ENCODE results near the gene CARMIL1. TPM values are rescaled to one million over a fixed set of nuclear protein-coding genes. Genes with fewer than 3 reads are reported as not detected.
A peak's percentile ranks its signal among the peaks of the same experiment; 100 is the strongest.

The CARMIL1 gene
- total RNA-seq, 2 donors from 2014 or later: 3.8 to 7.6 TPM

DNA sequence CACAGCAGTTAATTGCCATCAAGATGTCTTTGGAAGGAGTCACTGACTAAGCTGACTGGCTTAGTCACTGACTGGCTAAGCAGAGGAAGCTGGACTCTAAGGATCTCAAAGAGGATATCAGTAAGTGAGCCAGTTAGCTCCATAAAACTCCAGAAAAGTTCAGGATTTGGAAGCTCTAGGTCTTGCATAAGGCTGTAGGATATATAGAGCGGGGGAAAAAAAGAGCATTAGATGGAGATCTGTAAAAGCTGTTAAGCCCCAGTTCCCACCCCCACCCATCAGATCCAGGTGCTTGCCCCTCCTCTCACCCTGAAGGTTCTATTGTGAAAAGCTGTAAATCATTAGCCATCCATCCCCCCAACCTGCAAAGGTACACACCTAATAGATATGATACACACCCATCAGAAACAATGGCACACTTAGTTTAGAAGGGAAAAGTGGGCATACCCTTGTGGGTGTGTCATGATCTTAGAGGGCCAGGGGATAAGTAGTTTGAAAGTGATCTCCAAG, 32.2 kb downstream of the CARMIL1 start:
- Mint-ChIP-seq H3K36me3 (ENCODE audit: low read depth) (no peaks in the 10 kb centered on the region), H3K27me3 (no peaks in the 10 kb centered on the region), H3K9me3 (no peaks in the 10 kb centered on the region), H3K27ac (no peak overlapping the region), H3K4me3 (no peak overlapping the region), H3K4me1 (no peaks in the 10 kb centered on the region)
- no peak for ATAC-seq (replicated peaks)

GRCh38 chr6:25312034-25312620, 33.0 kb downstream of the CARMIL1 start:
- H3K27me3 Mint-ChIP-seq: no peaks in the 10 kb centered on the region
- H3K27ac Mint-ChIP-seq: peak overlapping the region; percentile 20
- no peaks in the 10 kb centered on the region for H3K36me3 Mint-ChIP-seq (ENCODE audit: low read depth)
- no peaks in the 10 kb centered on the region for H3K4me1 Mint-ChIP-seq
- H3K4me3 Mint-ChIP-seq: no peak overlapping the region
- H3K9me3 Mint-ChIP-seq: no peaks in the 10 kb centered on the region
- ATAC-seq (replicated peaks): no peak

DNA sequence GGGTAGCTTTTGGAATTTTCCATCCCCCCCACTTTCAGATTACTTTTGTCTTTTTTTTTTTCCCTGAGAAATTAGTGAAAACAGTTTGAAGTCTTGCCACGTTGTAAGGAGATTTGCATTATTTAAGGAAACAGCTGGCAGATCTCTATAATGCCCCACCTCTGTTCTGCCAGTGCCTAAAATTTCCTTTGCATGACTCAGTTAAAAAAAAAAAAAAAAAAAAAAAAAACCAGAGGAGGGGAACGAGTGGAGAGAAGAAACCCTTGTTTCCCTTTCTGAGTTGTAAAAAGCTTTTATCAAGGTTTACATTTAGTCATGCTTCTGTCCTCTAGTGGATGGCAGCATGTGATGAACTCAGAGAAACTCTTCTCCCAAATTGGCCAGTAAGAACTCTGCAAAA, 33.5 kb downstream of the CARMIL1 start:
- H3K27me3 Mint-ChIP-seq: no peaks in the 10 kb centered on the region
- no peak overlapping the region for H3K4me3 Mint-ChIP-seq
- H3K27ac Mint-ChIP-seq: peak overlapping the region; percentile 20
- no peaks in the 10 kb centered on the region for H3K36me3 Mint-ChIP-seq (ENCODE audit: low read depth)
- no peaks in the 10 kb centered on the region for H3K4me1 Mint-ChIP-seq
- peak; percentile 24 for ATAC-seq (replicated peaks)
- no peaks in the 10 kb centered on the region for H3K9me3 Mint-ChIP-seq

DNA sequence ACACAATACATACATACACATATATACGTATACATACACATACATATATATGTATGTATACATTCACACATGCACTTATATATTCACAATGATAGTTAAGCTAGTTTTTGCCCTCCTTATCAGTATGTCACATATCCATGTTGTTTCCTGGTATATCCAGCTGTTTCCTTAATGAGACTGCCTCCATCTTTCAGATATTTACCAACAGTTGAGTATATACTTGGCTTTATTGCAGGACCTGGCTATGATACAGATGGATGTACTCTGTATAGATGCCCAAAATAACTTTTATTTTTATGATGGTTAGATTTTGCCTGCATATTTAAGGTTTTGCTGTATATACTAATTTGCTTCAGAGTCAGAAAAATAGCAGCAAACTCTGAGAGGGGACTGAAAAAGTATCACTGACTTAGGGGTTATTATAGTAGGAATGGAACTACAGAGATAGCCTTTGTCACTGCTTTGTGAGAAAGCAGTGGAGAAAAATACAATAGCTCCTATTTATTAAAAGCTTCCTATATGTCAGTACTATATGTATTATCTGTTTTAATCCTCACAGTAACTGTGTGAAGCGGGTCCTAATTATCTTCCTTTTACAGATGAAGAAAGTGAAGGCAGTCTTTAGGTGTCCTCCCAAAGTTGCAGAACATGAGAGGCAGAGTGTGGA, 35.5 kb downstream of the CARMIL1 start:
- Mint-ChIP-seq H3K4me1 (no peaks in the 10 kb centered on the region), H3K27me3 (no peaks in the 10 kb centered on the region), H3K9me3 (no peaks in the 10 kb centered on the region), H3K27ac (no peak overlapping the region), H3K4me3 (no peak overlapping the region), H3K36me3 (ENCODE audit: low read depth) (no peaks in the 10 kb centered on the region)
- no peak for ATAC-seq (replicated peaks)

- no peak overlapping the region for H3K4me3 Mint-ChIP-seq
- no peaks in the 10 kb centered on the region for H3K9me3 Mint-ChIP-seq
- ATAC-seq (replicated peaks): no peak
- no peaks in the 10 kb centered on the region for H3K4me1 Mint-ChIP-seq
- no peaks in the 10 kb centered on the region for H3K27me3 Mint-ChIP-seq
- H3K36me3 Mint-ChIP-seq (ENCODE audit: low read depth): no peaks in the 10 kb centered on the region
- no peak overlapping the region for H3K27ac Mint-ChIP-seq
These were observed 36.3 kb downstream of the CARMIL1 start for GRCh38 chr6:25315194-25316177.

DNA sequence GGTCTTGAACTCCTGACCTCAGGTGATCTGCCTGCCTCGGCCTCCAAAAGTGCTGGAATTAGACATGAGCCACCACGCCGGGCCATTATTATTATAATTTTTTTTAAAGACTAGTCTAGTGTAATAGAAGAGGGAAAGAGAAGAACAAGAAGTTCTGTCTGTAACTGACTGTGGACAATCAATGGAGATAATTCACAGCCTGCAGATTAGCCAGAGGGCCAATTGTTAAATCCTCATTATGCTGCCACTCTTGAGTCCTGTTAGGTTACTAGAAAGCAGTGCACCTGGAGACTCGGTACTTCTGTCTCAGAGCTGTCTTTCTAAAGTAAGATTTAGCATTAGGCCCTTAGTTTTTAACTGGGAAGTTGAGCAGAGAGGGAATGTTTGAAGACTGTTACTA, 37.5 kb downstream of the CARMIL1 start:
- no peak for ATAC-seq (replicated peaks)
- H3K27me3 Mint-ChIP-seq: no peaks in the 10 kb centered on the region
- no peaks in the 10 kb centered on the region for H3K9me3 Mint-ChIP-seq
- H3K27ac Mint-ChIP-seq: no peak overlapping the region
- no peak overlapping the region for H3K4me3 Mint-ChIP-seq
- H3K4me1 Mint-ChIP-seq: no peaks in the 10 kb centered on the region
- H3K36me3 Mint-ChIP-seq (ENCODE audit: low read depth): no peaks in the 10 kb centered on the region

DNA sequence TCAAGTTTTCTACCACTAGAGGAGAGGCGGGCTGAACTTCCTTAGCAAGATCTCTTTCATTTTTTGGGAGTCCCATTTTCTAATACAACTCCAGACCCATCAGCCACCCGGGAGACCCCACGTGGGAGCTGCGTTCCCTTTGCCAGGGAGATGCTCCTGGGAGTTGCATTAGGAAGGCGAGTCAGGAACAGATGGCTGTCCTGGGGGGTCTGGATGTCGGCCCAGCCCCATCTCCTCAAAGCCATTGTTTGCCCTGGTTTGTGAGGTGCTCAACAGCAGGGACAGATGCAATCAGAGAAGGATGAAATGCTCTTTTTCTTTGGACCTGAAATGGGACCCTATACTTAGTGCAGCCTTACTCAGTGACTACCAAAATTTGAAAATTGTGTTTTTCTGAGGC, 39.4 kb downstream of the CARMIL1 start:
- no peaks in the 10 kb centered on the region for H3K36me3 Mint-ChIP-seq (ENCODE audit: low read depth)
- H3K9me3 Mint-ChIP-seq: no peaks in the 10 kb centered on the region
- no peak overlapping the region for H3K27ac Mint-ChIP-seq
- H3K27me3 Mint-ChIP-seq: no peaks in the 10 kb centered on the region
- ATAC-seq (replicated peaks): no peak
- H3K4me1 Mint-ChIP-seq: no peaks in the 10 kb centered on the region
- no peak overlapping the region for H3K4me3 Mint-ChIP-seq

DNA sequence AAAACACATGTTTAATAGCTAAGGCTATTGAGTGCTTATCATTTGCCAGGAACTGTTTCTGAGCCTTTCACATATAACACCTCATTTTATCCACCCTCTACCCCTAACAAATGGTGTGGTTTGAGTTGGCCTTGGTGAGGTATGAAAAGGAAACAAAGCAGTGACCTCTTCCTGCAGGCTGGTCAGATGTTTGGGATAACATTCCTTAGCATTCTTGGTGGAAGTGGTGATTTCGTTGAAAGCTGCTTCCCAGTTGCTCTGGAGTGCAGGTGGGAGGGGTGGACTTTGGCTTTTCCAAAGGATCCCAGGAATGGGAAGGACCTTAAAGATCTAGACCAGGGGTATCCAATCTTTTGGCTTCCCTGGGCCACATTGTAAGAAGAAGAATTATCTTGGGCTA, 41.3 kb downstream of the CARMIL1 start:
- ATAC-seq (replicated peaks): no peak
- Mint-ChIP-seq H3K4me1 (no peaks in the 10 kb centered on the region), H3K9me3 (no peaks in the 10 kb centered on the region), H3K36me3 (ENCODE audit: low read depth) (no peaks in the 10 kb centered on the region), H3K4me3 (no peak overlapping the region), H3K27ac (no peak overlapping the region), H3K27me3 (no peaks in the 10 kb centered on the region)

DNA sequence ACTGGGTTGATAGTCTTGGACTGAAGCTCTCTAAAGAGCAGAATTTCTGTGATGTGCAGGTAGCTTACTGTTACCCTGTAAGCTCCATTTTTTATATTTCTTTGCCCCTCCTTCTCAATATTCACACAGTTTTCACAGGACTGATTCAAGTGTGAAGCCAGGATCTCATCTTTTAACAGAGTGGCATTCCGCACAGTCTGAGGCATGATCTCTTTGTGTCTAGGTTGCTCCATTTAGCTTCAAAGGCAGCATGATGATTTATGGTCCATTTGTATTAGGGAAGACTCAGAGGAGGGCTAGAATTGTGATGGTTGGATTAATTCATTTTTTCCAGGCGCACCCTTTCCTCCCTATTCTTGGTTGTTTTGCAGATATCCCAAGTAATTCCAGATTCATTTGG, 43.5 kb downstream of the CARMIL1 start:
- Mint-ChIP-seq H3K9me3 (no peaks in the 10 kb centered on the region), H3K27ac (no peak overlapping the region), H3K4me1 (no peaks in the 10 kb centered on the region), H3K36me3 (ENCODE audit: low read depth) (no peaks in the 10 kb centered on the region), H3K27me3 (no peaks in the 10 kb centered on the region), H3K4me3 (no peak overlapping the region)
- no peak for ATAC-seq (replicated peaks)

- H3K36me3 Mint-ChIP-seq (ENCODE audit: low read depth): no peaks in the 10 kb centered on the region
- no peak overlapping the region for H3K27ac Mint-ChIP-seq
- H3K4me3 Mint-ChIP-seq: no peak overlapping the region
- H3K4me1 Mint-ChIP-seq: no peaks in the 10 kb centered on the region
- no peaks in the 10 kb centered on the region for H3K9me3 Mint-ChIP-seq
- ATAC-seq (replicated peaks): no peak
- H3K27me3 Mint-ChIP-seq: no peaks in the 10 kb centered on the region
These were observed 45.0 kb downstream of the CARMIL1 start for GRCh38 chr6:25324066-25324762.

GRCh38 chr6:25326126-25326525, 47.0 kb downstream of the CARMIL1 start:
- no peaks in the 10 kb centered on the region for H3K36me3 Mint-ChIP-seq (ENCODE audit: low read depth)
- no peak overlapping the region for H3K27ac Mint-ChIP-seq
- no peaks in the 10 kb centered on the region for H3K9me3 Mint-ChIP-seq
- H3K27me3 Mint-ChIP-seq: no peaks in the 10 kb centered on the region
- no peak for ATAC-seq (replicated peaks)
- no peaks in the 10 kb centered on the region for H3K4me1 Mint-ChIP-seq
- H3K4me3 Mint-ChIP-seq: no peak overlapping the region

DNA sequence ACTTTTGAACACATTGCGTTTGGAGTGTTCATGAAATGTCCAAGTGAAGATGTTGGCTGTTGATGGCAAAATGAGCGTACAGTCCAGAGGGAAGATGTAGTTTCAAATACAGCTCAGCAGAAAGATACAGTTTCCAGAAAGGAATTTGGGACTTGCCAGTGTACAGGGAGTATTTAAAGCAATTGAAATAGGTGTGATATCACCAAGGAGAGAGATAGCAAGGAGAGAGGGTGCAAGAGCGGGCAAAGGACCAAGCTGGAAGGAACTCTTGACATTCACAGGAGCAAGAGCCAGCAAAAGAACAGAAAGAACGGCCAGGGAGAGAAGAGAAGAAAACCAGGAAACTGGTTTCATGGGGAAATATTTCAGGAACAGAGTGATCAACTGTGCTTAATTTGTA, 47.8 kb downstream of the CARMIL1 start:
- Mint-ChIP-seq H3K36me3 (ENCODE audit: low read depth) (no peaks in the 10 kb centered on the region), H3K27me3 (no peaks in the 10 kb centered on the region), H3K4me3 (no peak overlapping the region), H3K9me3 (no peaks in the 10 kb centered on the region), H3K27ac (no peak overlapping the region), H3K4me1 (no peaks in the 10 kb centered on the region)
- no peak for ATAC-seq (replicated peaks)

- Mint-ChIP-seq H3K4me1 (peaks cover 4% of the 10 kb centered on the region), H3K27me3 (no peaks in the 10 kb centered on the region), H3K27ac (no peak overlapping the region), H3K4me3 (no peak overlapping the region), H3K36me3 (ENCODE audit: low read depth) (no peaks in the 10 kb centered on the region), H3K9me3 (no peaks in the 10 kb centered on the region)
- ATAC-seq (replicated peaks): no peak
These were observed 48.3 kb downstream of the CARMIL1 start for GRCh38 chr6:25327432-25327831.

- H3K9me3 Mint-ChIP-seq: no peaks in the 10 kb centered on the region
- no peak for ATAC-seq (replicated peaks)
- no peak overlapping the region for H3K27ac Mint-ChIP-seq
- no peaks in the 10 kb centered on the region for H3K36me3 Mint-ChIP-seq (ENCODE audit: low read depth)
- H3K4me3 Mint-ChIP-seq: no peak overlapping the region
- no peaks in the 10 kb centered on the region for H3K27me3 Mint-ChIP-seq
- peaks cover 4% of the 10 kb centered on the region for H3K4me1 Mint-ChIP-seq
These were observed 50.1 kb downstream of the CARMIL1 start for GRCh38 chr6:25329161-25329817.

Data from activated T-helper 17 cell treated with anti-CD3 and anti-CD28 coated beads, Interleukin-2, amount 50 U/mL, for 72 hours (primary cell).